ENCODE measurements around the gene ABCC9. TPM values are rescaled to one million over a fixed set of nuclear protein-coding genes. Genes with fewer than 3 reads are reported as not detected.

Gene ABCC9
- total RNA-seq, 1 experiment from 2014 or later: not detected

GRCh38 chr12:21831791-21832344 lies 109.4 kb downstream of the ABCC9 start:
- Histone ChIP-seq H2BK120ac (ENCODE audit: low read depth, low read length, poor library complexity, severe bottlenecking) (no peak overlapping the region), H2BK15ac (ENCODE audit: low read depth, low read length) (no peak overlapping the region), H3K4me1 (ENCODE audit: insufficient read depth, low read length) (no peaks in the 10 kb centered on the region), H4K8ac (replicated peaks; ENCODE audit: insufficient read length, low read depth, low read length) (no peak overlapping the region), H3K4me2 (ENCODE audit: insufficient read depth, insufficient read length, low read length) (no peak overlapping the region), H2BK5ac (ENCODE audit: insufficient read length, low read length) (no peak overlapping the region), H3K14ac (ENCODE audit: insufficient read depth, low read length) (no peak overlapping the region), H3K18ac (ENCODE audit: insufficient read length, low read depth, low read length) (no peak overlapping the region), H2AK5ac (ENCODE audit: insufficient read length, low read length) (no peak overlapping the region), H2BK12ac (ENCODE audit: insufficient read length, low read depth, low read length) (no peak overlapping the region), H3K23ac (ENCODE audit: insufficient read length, low read depth, low read length) (no peak overlapping the region), H4K5ac (ENCODE audit: insufficient read length, low read depth, low read length) (no peak overlapping the region), H3K79me1 (ENCODE audit: insufficient read depth, low read depth, low read length, poor library complexity, severe bottlenecking) (no peaks in the 10 kb centered on the region), H4K20me1 (ENCODE audit: control insufficient read depth, insufficient read depth, insufficient read length) (no peaks in the 10 kb centered on the region), H3K9me3 (ENCODE audit: control insufficient read depth, low read depth, low read length) (no peaks in the 10 kb centered on the region), H3K9ac (ENCODE audit: extremely low read depth, insufficient read length, low read length) (no peak overlapping the region), H3K27ac (ENCODE audit: insufficient read length, low read depth, low read length) (no peak overlapping the region), H3K4ac (ENCODE audit: low read depth, low read length) (no peak overlapping the region), H2AFZ (ENCODE audit: low read length) (no peak overlapping the region), H3K23me2 (ENCODE audit: insufficient read length, low read depth, low read length, poor library complexity, severe bottlenecking) (no peaks in the 10 kb centered on the region), H3K79me2 (ENCODE audit: insufficient read depth, low read length) (no peaks in the 10 kb centered on the region), H3K27me3 (ENCODE audit: insufficient read depth, low read length) (no peaks in the 10 kb centered on the region), H3T11ph (ENCODE audit: low read length) (no peak overlapping the region), H3K56ac (ENCODE audit: insufficient read length, low read depth, low read length) (no peak overlapping the region), H2BK20ac (ENCODE audit: low read depth, low read length, poor library complexity, severe bottlenecking) (no peak overlapping the region), H4K91ac (ENCODE audit: insufficient read length, low read depth, low read length) (no peak overlapping the region)
- no peak overlapping the region for H3K27ac Mint-ChIP-seq
- H3K9me3 Mint-ChIP-seq: no peaks in the 10 kb centered on the region
- H3K27me3 Mint-ChIP-seq (ENCODE audit: low read depth): no peaks in the 10 kb centered on the region; the same call in 1 of the 2 replicates
- no peaks in the 10 kb centered on the region for H3K36me3 Mint-ChIP-seq (ENCODE audit: insufficient read depth in 1 of 3, low read depth in 3 of 3)
- no peaks in the 10 kb centered on the region for H3K4me1 Mint-ChIP-seq
- no CpG with 5 or more reads among the region's 4 CpGs for WGBS (ENCODE audit: extremely low coverage, insufficient read length, low lambda C conversion rate)
- TF ChIP-seq, protein P1, sequence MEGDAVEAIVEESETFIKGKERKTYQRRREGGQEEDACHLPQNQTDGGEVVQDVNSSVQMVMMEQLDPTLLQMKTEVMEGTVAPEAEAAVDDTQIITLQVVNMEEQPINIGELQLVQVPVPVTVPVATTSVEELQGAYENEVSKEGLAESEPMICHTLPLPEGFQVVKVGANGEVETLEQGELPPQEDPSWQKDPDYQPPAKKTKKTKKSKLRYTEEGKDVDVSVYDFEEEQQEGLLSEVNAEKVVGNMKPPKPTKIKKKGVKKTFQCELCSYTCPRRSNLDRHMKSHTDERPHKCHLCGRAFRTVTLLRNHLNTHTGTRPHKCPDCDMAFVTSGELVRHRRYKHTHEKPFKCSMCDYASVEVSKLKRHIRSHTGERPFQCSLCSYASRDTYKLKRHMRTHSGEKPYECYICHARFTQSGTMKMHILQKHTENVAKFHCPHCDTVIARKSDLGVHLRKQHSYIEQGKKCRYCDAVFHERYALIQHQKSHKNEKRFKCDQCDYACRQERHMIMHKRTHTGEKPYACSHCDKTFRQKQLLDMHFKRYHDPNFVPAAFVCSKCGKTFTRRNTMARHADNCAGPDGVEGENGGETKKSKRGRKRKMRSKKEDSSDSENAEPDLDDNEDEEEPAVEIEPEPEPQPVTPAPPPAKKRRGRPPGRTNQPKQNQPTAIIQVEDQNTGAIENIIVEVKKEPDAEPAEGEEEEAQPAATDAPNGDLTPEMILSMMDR (conservative IDR thresholded peaks at IDR 0.05): no peak
- no peak overlapping the region for H3K4me3 Mint-ChIP-seq
- DNase-seq: no peak

All from H9 (cell line).